GM12892 (cell line): ENCODE results near the gene DPH3. TPM values are rescaled to one million over a fixed set of nuclear protein-coding genes. Genes with fewer than 3 reads are reported as not detected.
"Not testable (repeated sequence)": the region's sequence is repeated elsewhere in the genome, so short reads cannot be mapped to it uniquely, and the experiment has no call there.

Experiments used
- DNase-seq: peaks from one replicate; pipeline ENCODE4 v3.0.0; 2011; ENCODE audit not compliant: insufficient read length
- FAIRE-seq: peaks from 2 replicates; lab custom pipeline; 2011; peaks lifted over from hg19 to GRCh38; lab: Jason Lieb, UNC
- POLR2A ChIP-seq: IDR thresholded peaks from 2 replicates; pipeline ENCODE4 v1.6.1; 2011; ENCODE audit warnings: low read depth, low read length, control low read depth
- POLR2AphosphoS5 ChIP-seq: IDR thresholded peaks from 2 replicates; pipeline ENCODE4 v1.6.1; 2011; ENCODE audit warnings: low read depth, low read length, control low read depth
- TAF1 ChIP-seq: IDR thresholded peaks from 2 replicates; pipeline ENCODE4 v1.6.1; 2011; ENCODE audit warnings: low read depth, mild to moderate bottlenecking, control low read depth, low read length, borderline replicate concordance
- polyA plus RNA-seq: library from polyadenylated mRNA; unstranded; fragments of >200 nt; gene quantifications from one replicate; pipeline ENCODE4 v1.2.1, GENCODE V29; 2012; ENCODE audit warnings: missing spikeins, inconsistent platforms; ENCODE audit not compliant: missing spikeins

Gene DPH3
- polyA plus RNA-seq: 18.1 TPM

GRCh38 chr3:16264708-16265454, at the start of gene DPH3, which contains the start of gene OXNAD1:
TSS of gene DPH3 (minus strand) at chr3:16264943. CDS start at chr3:16264876, 67 bp downstream.
TSS of gene OXNAD1 (plus strand) at chr3:16265212. CDS start at chr3:16270953, 5,741 bp downstream.
- peak; percentile 83 for DNase-seq
- peak; percentile 97 for FAIRE-seq
- TF ChIP-seq TAF1 (peak; percentile 39; the same call in 1 of the 2 replicates), POLR2AphosphoS5 (peak; percentile 72; the same call in 1 of the 2 replicates), POLR2A (peak; percentile 63; the same call in 1 of the 2 replicates)

- no peak for DNase-seq
- TF ChIP-seq POLR2AphosphoS5: peak; percentile 75; the same call in 1 of the 2 replicates
- no peak for TF ChIP-seq POLR2A
- no peak for FAIRE-seq
These were observed 49.3 kb upstream of the DPH3 start for GRCh38 chr3:16313886-16314645.

DNA sequence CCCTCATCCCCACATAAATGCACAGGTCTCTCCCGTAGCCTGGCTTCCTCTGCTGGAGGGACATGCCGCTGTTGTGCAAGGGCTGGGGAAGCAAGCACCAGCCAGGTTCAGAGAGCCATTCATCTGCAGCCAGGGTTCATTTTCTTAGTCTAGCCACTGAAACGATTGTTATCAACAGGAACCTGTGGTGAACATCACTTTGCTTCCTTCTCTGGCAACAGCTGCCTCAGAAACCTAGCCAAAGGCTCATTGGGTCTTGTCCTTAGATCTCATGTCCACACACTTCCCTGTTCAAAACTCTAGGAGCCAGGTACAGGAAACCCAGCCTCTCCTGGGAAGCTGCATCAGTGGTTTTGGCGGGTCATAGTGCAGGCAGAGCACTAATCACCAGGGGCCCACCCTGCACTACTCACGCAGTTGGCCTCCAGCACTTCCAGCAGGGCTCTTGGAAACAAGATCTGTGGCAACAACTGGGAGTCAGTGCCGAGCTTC, 47.3 kb upstream of the DPH3 start:
- FAIRE-seq: peak; percentile 90
- DNase-seq: no peak
- TF ChIP-seq POLR2A: peak; percentile 61
- peak; percentile 30; the same call in 1 of the 2 replicates for TF ChIP-seq POLR2AphosphoS5
- TF ChIP-seq TAF1: no peak

DNA sequence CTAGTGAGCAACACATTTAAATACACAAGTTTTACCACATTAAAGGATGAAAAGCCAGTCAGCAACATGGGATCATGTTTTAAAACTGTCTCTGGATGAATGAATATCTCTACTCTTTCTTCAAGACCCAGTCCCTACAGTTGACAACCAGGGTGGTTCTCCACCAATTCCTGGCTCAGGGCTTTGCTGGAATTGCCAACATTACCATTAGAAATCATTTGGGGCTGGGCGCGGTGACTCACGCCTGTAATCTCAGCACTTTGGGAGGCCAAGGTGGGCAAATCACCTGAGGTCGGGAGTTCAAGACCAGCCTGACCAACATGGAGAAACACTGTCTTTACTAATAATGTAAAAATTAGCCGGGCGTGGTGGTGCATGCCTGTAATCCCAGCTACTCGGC, 45.7 kb upstream of the DPH3 start:
- TF ChIP-seq POLR2A: peak; percentile 23; the same call in 1 of the 2 replicates
- DNase-seq: not testable (repeated sequence)
- peak; percentile 62 for FAIRE-seq

DNA sequence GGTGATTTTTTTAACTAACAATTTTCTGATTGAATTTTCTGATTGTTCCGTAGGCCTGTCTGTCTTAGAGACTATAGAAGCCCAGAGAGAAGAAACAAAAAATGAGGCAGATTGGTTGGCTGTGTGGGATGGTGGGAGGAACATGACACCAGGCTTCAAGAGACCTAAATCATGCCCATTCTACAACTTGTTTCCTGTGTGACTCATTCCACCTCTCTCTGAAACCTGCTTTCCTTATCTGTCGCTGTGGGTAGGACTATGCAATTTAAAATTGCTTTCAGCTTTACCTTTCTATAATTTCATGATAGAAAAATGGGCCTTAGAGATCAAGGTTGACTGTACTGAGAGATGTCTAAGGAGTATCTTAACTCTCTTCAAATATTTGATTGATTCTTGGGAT, 44.8 kb upstream of the DPH3 start:
- DNase-seq (no peak), FAIRE-seq (peak; percentile 76)
- TF ChIP-seq POLR2A (peak; percentile 42), POLR2AphosphoS5 (peak; percentile 80), TAF1 (no peak)

DNA sequence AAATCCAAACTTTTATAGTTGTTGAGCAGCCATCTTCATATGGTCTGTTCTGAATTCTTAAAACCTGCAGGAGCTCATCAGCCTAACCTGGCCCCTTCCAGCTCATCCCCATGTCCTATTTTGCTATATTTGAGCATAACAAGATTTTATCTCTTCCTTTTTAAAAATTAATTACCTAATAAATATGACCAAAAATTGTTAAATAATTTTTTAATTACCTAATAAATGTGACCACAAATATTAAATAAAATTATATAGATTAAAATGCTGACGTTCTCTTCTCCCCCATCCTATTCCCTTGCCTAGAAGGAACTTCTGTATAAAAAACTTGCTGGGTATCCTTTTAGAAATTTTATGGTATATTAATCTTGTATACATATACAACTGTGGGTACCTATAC, 44.0 kb upstream of the DPH3 start:
- 0 out of 2 replicates have a peak, but pooled peaks have one; percentile 9 for TF ChIP-seq POLR2AphosphoS5
- TF ChIP-seq POLR2A: no peak
- FAIRE-seq (no peak), DNase-seq (no peak)

DNA sequence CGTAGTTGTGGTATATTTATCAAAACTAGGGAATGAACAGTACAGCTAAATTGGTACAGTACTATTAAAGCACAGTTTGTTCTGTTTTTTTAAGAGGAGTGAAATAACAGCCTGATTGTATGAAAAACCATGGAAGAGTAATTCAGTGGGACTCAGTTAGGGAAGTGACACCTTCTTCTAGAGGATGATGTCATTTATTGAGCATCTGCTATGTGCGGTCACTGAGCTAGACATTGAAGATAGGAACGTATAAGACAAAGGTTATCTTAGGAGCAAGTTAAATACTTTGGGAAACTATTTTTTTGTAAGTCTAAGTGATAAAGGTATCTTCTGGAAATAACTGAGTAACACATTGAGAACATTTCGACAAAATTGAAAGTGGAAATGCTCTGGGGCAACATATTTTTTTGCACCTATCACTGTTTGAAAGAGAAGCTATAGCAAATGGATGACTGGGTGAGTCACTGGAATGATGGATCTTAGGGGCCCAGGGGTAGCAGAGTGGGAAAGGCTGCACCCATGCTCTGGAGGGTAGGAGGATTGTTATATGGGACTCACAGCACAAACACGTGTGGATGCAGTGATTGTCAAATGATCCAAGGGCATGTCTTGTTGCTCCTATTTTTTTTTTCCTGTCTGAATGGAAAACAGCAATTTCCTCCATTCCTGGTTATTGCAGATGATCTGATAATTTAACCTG, 43.2 kb upstream of the DPH3 start:
- no peak for DNase-seq
- no peak for FAIRE-seq
- TF ChIP-seq POLR2A (peak; percentile 61), POLR2AphosphoS5 (peak; percentile 64; the same call in 1 of the 2 replicates), TAF1 (no peak)

GRCh38 chr3:16305111-16305541, 40.4 kb upstream of the DPH3 start:
- TF ChIP-seq TAF1 (no peak), POLR2A (peak; percentile 77), POLR2AphosphoS5 (peak; percentile 89)
- FAIRE-seq (no peak), DNase-seq (no peak)

DNA sequence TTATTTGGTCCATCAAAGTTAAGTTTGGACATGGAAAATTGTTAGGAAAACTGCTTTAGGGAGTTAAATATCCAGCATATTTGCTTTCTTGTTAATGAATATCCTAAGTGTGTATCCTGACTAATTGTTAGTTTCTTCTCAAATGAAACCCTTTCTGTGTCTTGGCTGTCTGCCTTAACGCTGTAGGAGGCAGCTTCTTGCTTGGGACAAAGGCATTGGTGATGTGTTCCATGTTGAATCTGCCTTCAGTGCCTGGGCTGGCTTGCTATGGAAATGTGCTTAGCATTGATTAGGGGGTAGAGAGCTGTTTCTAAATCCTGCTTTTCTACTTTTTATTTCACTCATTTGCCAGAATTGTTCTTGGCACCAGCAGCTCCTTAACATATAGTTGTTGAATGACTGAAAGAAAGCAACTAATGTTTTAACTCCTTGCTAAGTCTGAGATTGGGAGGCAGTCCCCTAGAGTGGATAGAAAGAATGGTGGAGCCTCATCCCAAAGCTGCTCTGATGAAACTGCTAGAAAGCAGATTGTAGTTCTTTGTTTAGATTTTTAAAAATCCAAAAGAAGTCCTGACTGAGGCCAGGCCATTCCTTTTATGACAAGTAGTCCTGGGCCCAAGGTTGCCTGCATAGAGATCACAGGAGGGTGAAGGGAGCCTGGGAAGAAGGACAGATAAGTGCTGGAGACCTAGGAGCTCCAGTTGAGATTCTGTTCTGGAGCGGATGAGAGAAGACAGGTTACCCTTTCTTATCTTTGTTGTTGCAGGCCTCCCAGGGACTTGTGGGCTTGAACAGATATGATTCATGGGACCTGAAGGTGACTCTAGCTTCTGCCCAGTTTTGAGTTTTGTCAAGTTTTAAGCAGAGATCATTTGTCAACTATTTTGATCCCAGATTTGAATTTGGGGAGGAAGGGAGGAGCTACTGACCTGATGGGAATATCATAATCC, 39.6 kb upstream of the DPH3 start:
- FAIRE-seq: no peak
- DNase-seq: no peak
- 0 out of 2 replicates have a peak, but pooled peaks have one; percentile 6 for TF ChIP-seq POLR2AphosphoS5
- no peak for TF ChIP-seq TAF1
- TF ChIP-seq POLR2A: no peak

DNA sequence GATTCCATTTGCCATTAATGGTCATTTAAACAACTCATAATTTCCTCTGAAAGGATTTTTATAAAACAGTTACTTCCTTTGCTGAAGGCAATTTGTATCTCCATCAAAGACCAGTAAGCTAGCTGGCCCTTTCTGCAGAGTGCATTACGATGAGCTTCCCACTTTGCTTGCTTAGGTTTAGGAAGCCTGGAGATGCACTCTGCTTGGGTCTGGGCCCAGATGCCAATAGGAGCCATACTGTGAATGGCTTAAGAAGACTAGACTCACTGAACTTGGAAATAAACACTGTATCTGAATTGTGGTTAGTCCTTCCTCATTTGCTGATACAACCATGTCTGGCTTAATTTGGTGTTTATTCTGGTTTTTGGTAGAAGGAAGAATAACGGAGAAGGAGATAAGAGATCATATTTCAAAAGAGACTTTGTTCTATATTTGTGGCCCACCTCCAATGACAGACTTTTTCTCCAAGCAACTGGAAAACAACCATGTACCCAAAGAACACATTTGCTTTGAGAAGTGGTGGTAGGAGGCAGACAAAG, 38.4 kb upstream of the DPH3 start:
- FAIRE-seq: no peak
- TF ChIP-seq TAF1: no peak
- no peak for TF ChIP-seq POLR2AphosphoS5
- peak; percentile 31; the same call in 1 of the 2 replicates for TF ChIP-seq POLR2A
- no peak for DNase-seq
